Sigmoid colon (tissue), 4 donors: ENCODE measurements around the gene ADARB2.

Source experiments
- CTCF ChIP-seq, 4 experiments: fragments of 450-650 bp in 3 of 4; fragments of 200-600 bp in 1 of 4; IDR thresholded peaks; one replicate each; pipeline ENCODE4 v1.5.1; 2016 to 2019; ENCODE audit warnings: antibody characterized with exemption in 4 of 4, mild to moderate bottlenecking in 3 of 4, moderate library complexity in 2 of 4
- EP300 ChIP-seq, 4 donors: sonication (generic); formaldehyde crosslinking; IDR thresholded peaks; one replicate each; pipeline ENCODE4 v1.6.1; 2017; ENCODE audit warnings: antibody characterized with exemption in 4 of 4
- POLR2A ChIP-seq, 2 donors: fragments of 450-650 bp; IDR thresholded peaks; one replicate each; pipeline ENCODE4 v1.6.1; 2016; ENCODE audit warnings: antibody characterized with exemption in 2 of 2, mild to moderate bottlenecking in 2 of 2, moderate library complexity in 2 of 2
- POLR2AphosphoS5 ChIP-seq, 4 donors: sonication (generic); formaldehyde crosslinking; IDR thresholded peaks; one replicate each; pipeline ENCODE4 v1.6.1; 2017; ENCODE audit warnings: antibody characterized with exemption in 4 of 4

GRCh38 chr10:1454428-1454827, 282.9 kb downstream of the ADARB2 start:
- TF ChIP-seq CTCF (IDR thresholded peaks at IDR 0.05) (no peak), POLR2A (IDR thresholded peaks at IDR 0.05) (no peak), POLR2AphosphoS5 (IDR thresholded peaks at IDR 0.05) (no peak), EP300 (IDR thresholded peaks at IDR 0.05) (no peak)
